Spleen (tissue), 11 donors: ENCODE measurements around the gene APOLD1. TPM values are rescaled to one million over a fixed set of nuclear protein-coding genes. Genes with fewer than 3 reads are reported as not detected.

Experiments
- DNase-seq: peaks from one replicate; pipeline ENCODE4 v3.0.0-alpha.2; 2020
- H3K27ac ChIP-seq, 8 donors: fragments of 200-600 bp; sonication (generic) in 7 of 8; 1 replicate in 4 of 8; 2 replicates in 4 of 8; pipeline versions ENCODE4 v1.5.0 to v1.8.0; 2016 to 2021; ENCODE audit warnings: inconsistent platforms in 4 of 8, mild to moderate bottlenecking in 4 of 8, moderate library complexity in 1 of 8
- H3K27me3 ChIP-seq, 7 donors: fragments of 200-600 bp; sonication (generic) in 6 of 7; replicated peaks in 1 of 7; 1 replicate in 4 of 7; 2 replicates in 3 of 7; pipeline versions ENCODE4 v1.5.0 to v1.8.0; 2016 to 2021; ENCODE audit warnings: inconsistent platforms in 3 of 7, mild to moderate bottlenecking in 1 of 7
- H3K36me3 ChIP-seq, 6 donors: fragments of 200-600 bp; sonication (generic) in 5 of 6; 1 replicate in 4 of 6; 2 replicates in 2 of 6; pipeline versions ENCODE4 v1.5.0 to v1.8.0; 2016 to 2021; ENCODE audit warnings: inconsistent platforms in 2 of 6
- H3K4me1 ChIP-seq, 6 donors: fragments of 200-600 bp; sonication (generic) in 5 of 6; 1 replicate in 3 of 6; 2 replicates in 3 of 6; pipeline versions ENCODE4 v1.5.0 to v1.8.0; 2016 to 2021; ENCODE audit warnings: inconsistent platforms in 3 of 6
- H3K4me3 ChIP-seq, 8 donors: fragments of 200-600 bp; sonication (generic) in 7 of 8; 1 replicate in 4 of 8; 2 replicates in 4 of 8; pipeline versions ENCODE4 v1.5.0 to v1.8.0; 2016 to 2021; ENCODE audit warnings: inconsistent platforms in 4 of 8, mild to moderate bottlenecking in 4 of 8, moderate library complexity in 2 of 8
- H3K9me3 ChIP-seq, 8 donors: fragments of 200-600 bp; sonication (generic) in 7 of 8; 1 replicate in 4 of 8; 2 replicates in 4 of 8; pipeline versions ENCODE4 v1.5.0 to v1.8.0; 2016 to 2021; ENCODE audit warnings: inconsistent platforms in 4 of 8
- POLR2A ChIP-seq, 3 donors: fragments of 450-650 bp; IDR thresholded peaks; one replicate each; pipeline ENCODE4 v1.5.1; 2017; ENCODE audit warnings: antibody characterized with exemption in 3 of 3, mild to moderate bottlenecking in 1 of 3
- POLR2AphosphoS5 ChIP-seq, 3 donors: sonication (generic); formaldehyde crosslinking; IDR thresholded peaks; one replicate each; pipeline ENCODE4 v1.5.1; 2017; ENCODE audit warnings: antibody characterized with exemption in 3 of 3
- WGBS, 5 donors: extraction: QIAGEN DNeasy Blood & Tissue Kit in 3 of 5; methylation state at CpG; one replicate each; pipeline versions ENCODE4 v1.1.5 to v1.1.7; 2013 to 2018; 5-methylcytosine and 5-hydroxymethylcytosine counted together
- intact Hi-C: fragments of 100-400 bp; cut with DNase I; formaldehyde crosslinking; loops from one replicate; pipeline ENCODE4 v1.15.0; 2023; ENCODE audit warnings: low total_unique reads
- polyA plus RNA-seq, 3 donors: library from polyadenylated mRNA; stranded (reverse); fragments of 200-250 nt; gene quantifications; one replicate each; pipeline ENCODE4 v1.2.1, GENCODE V29; 2013
- total RNA-seq, 7 donors: library from RNA; depleted of rRNA in 3 of 7; stranded (reverse); fragments of >200 nt in 3 of 7; fragmentation: NEBNext Ultra II Directional in 4 of 7; extraction: Animal tissue kit (Norgen Biotek cat#: 25700) in 4 of 7; gene quantifications; one replicate each; pipeline versions ENCODE4 v1.1.0 to v1.2.1, GENCODE V29; 2016 to 2021
- TF ChIP-seq, protein P1 (sequence below), 11 experiments: fragments of 200-600 bp in 7 of 11; fragments of 450-650 bp in 4 of 11; sonication (generic) in 4 of 11; IDR thresholded peaks in 8 of 11; conservative IDR thresholded peaks in 3 of 11; 1 replicate in 7 of 11; 2 replicates in 4 of 11; pipeline versions ENCODE4 v1.4.0 to v1.8.0; 2016 to 2021; ENCODE audit warnings: antibody characterized with exemption in 11 of 11, inconsistent platforms in 4 of 11, mild to moderate bottlenecking in 1 of 11
- donor health status: healthy with polysubstance abuse.
- donor health status: DM: no; HTN: no; CAD: no; lungs with moderate emphysema.
- donor health status: DM: no; HTN: no; CAD: no.
- donor health status: Bipolar disorder and iron deficiency.
- donor health status: healthy.
- donor health status: DM: no; HTN: no; CAD: no.
- donor health status: DM: yes; HTN: yes; CAD: no.

Gene APOLD1
- total and polyA plus RNA-seq, 10 donors, result 1.3 to 79.5 (median 12.3) TPM

DNA sequence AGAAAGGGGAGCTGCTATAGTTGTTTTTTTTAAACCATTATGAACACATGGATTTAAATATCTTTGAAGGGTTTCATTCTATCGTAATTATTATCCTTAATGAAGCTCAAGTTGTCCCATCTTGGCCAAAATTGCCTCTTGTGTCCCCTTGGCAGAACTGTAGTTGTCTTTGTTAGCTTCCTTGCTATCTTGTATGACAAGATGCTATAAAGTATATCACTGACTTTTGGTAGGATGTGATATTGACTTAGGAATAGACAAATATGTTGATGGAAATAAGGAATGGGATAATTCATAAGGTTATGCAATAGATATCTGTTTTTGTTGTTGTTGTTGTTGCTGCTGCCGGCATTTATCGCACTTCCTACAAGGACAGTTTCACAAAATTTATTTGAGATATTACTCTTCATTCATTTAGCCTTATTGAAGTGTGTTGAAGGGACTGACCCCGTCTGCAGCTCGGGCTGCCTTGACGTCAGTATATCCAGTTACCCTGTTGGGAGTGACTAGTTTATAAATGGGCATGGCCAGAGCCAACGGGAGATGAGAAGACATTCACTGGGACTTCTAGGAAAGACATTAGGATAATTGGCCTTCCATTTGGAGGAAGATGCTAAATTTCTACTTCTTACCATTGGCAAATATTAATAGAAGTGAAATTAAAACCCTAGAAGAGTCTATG lies 26.1 kb upstream of the APOLD1 start:
- no peaks in the 10 kb centered on the region for H3K36me3 ChIP-seq
- intact Hi-C loops, result no loop called here

DNA sequence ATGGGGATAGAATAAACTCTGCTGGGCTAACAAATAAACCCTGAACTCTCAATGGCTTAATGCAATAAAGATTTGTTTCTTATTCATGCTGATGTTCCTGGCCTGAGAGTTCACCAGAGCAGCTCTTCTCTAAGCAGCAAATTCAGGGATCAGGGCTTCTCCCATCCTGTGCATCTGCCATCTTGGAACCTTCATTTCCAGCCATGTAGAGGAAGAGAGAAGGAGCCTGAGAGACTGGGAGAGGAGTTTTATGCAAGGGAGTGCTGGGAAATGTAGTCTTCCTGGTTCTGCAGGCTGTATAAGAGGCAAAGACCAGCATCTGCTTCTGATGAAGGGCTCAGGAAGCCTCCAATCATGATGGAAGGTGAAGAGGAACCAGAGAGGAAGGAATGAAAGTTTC lies 20.6 kb upstream of the APOLD1 start:
- TF ChIP-seq POLR2A (IDR thresholded peaks at IDR 0.05) (no peak), POLR2AphosphoS5 (IDR thresholded peaks at IDR 0.05) (no peak)
- no peaks in the 10 kb centered on the region for H3K27me3 ChIP-seq
- no peaks in the 10 kb centered on the region for H3K36me3 ChIP-seq
- no peak for DNase-seq
- no peak overlapping the region for H3K4me3 ChIP-seq
- no peaks in the 10 kb centered on the region for H3K4me1 ChIP-seq
- no peak overlapping the region for H3K27ac ChIP-seq
- peaks cover 0 to 11% (median 6%) of the 10 kb centered on the region in 8 donors for H3K9me3 ChIP-seq
- intact Hi-C loops, result no loop called here

More for the DNA sequence above, 26.1 kb upstream of the APOLD1 start:
- H3K4me1 ChIP-seq, result no peaks in the 10 kb centered on the region
- DNase-seq, result no peak
- peak overlapping the region in 1 of 8 donors; percentile 6 for H3K27ac ChIP-seq
- WGBS, 5 donors, result 95 to 98% (median 97%) methylated on average over 7 of the region's 7 CpGs
- no peaks in the 10 kb centered on the region for H3K9me3 ChIP-seq
- H3K27me3 ChIP-seq, result no peaks in the 10 kb centered on the region
- TF ChIP-seq, protein P1, sequence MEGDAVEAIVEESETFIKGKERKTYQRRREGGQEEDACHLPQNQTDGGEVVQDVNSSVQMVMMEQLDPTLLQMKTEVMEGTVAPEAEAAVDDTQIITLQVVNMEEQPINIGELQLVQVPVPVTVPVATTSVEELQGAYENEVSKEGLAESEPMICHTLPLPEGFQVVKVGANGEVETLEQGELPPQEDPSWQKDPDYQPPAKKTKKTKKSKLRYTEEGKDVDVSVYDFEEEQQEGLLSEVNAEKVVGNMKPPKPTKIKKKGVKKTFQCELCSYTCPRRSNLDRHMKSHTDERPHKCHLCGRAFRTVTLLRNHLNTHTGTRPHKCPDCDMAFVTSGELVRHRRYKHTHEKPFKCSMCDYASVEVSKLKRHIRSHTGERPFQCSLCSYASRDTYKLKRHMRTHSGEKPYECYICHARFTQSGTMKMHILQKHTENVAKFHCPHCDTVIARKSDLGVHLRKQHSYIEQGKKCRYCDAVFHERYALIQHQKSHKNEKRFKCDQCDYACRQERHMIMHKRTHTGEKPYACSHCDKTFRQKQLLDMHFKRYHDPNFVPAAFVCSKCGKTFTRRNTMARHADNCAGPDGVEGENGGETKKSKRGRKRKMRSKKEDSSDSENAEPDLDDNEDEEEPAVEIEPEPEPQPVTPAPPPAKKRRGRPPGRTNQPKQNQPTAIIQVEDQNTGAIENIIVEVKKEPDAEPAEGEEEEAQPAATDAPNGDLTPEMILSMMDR (IDR thresholded peaks at IDR 0.05 in 8 of 11, conservative IDR thresholded peaks at IDR 0.05 in 3 of 11), result no peak
- TF ChIP-seq POLR2A (IDR thresholded peaks at IDR 0.05), result no peak
- TF ChIP-seq POLR2AphosphoS5 (IDR thresholded peaks at IDR 0.05), result no peak
- no peak overlapping the region for H3K4me3 ChIP-seq

DNA sequence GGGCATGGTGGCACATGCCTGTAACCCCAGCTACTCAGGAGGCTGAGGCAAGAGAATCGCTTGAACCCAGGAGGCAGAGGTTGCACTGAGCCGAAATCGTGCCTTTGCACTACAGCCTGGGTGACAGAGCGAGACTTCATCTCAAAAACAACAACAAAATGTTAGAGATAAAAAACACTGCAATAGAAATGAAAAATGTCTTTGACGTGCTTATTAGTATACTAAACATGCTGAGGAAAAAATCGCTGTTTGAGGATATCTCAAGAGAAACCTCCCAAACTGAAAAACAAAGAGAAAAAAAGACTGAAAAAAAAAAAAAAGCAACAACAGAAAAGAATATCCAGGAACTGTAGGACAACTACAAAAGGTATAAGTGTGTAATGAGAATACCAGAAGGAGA lies 15.2 kb upstream of the APOLD1 start:
- Histone ChIP-seq H3K4me1 (no peaks in the 10 kb centered on the region), H3K4me3 (no peak overlapping the region), H3K36me3 (no peaks in the 10 kb centered on the region), H3K9me3 (peaks cover 0 to 28% (median 22%) of the 10 kb centered on the region in 8 donors), H3K27ac (no peak overlapping the region), H3K27me3 (no peaks in the 10 kb centered on the region)
- TF ChIP-seq, protein P1 (IDR thresholded peaks at IDR 0.05 in 8 of 11, conservative IDR thresholded peaks at IDR 0.05 in 3 of 11), result no peak
- TF ChIP-seq POLR2AphosphoS5 (IDR thresholded peaks at IDR 0.05) (no peak), POLR2A (IDR thresholded peaks at IDR 0.05) (no peak)
- no peak for DNase-seq
- 95 to 98% (median 97%) methylated on average over 6 of the region's 6 CpGs for WGBS, 5 donors
- intact Hi-C loops, result no loop called here

DNA sequence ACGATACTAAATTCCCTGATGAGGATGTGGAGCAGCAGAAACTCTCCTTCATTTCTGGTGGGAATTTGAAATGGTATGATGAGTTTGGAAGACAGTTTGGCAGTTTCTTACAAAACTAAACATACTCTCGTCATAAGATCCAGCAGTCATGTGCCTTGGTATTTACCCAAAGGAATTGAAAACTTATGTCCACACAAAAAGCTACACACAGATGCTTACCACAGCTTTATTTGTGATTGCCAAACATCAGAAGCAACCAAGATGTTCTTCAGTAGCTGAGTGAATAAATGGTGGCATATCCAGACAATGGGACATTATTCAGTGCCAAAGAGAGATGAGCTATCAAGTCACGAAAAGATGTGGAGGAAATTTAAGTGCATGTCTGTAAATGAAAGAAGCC lies 10.7 kb upstream of the APOLD1 start:
- 62 to 97% (median 90%) methylated on average over 3 of the region's 3 CpGs for WGBS, 5 donors

More for the DNA sequence above, 10.7 kb upstream of the APOLD1 start:
- intact Hi-C loops, result no loop called here
- Histone ChIP-seq H3K4me3 (no peak overlapping the region), H3K27me3 (no peaks in the 10 kb centered on the region), H3K4me1 (peaks cover 0 to 8% (median 0%) of the 10 kb centered on the region in 6 donors), H3K36me3 (no peaks in the 10 kb centered on the region), H3K9me3 (peaks cover 0 to 18% (median 15%) of the 10 kb centered on the region in 8 donors), H3K27ac (no peak overlapping the region)
- DNase-seq, result no peak
- TF ChIP-seq POLR2A (IDR thresholded peaks at IDR 0.05), result no peak
- TF ChIP-seq POLR2AphosphoS5 (IDR thresholded peaks at IDR 0.05), result no peak
- TF ChIP-seq, protein P1 (IDR thresholded peaks at IDR 0.05 in 8 of 11, conservative IDR thresholded peaks at IDR 0.05 in 3 of 11), result no peak
